Endothelial cell of umbilical vein (primary cell): ENCODE results near the gene MAGI1. TPM values are rescaled to one million over a fixed set of nuclear protein-coding genes. Genes with fewer than 3 reads are reported as not detected.

Source experiments
- BruUV-seq: library from RNA; stranded (reverse); fragments of 400-500 nt; replicated peaks from 2 replicates; lab custom pipeline; 2021; lab: Mats Ljungman, UMichigan
- CTCF ChIA-PET: fragments of 300-600, 350-600 bp; sonication (Branson Sonifier 250); formaldehyde crosslinking; loops from one replicate; lab custom pipeline; 2021; ENCODE audit warnings: antibody characterized with exemption, inconsistent platforms; lab: Charles Lee
- POLR2A ChIA-PET: fragments of 300-600, 350-600 bp; sonication (Branson Sonifier 250); formaldehyde crosslinking; loops from one replicate; lab custom pipeline; 2021; ENCODE audit warnings: antibody characterized with exemption, inconsistent platforms; lab: Charles Lee
- DNase-seq: peaks from one replicate; pipeline ENCODE4 v3.0.0-alpha.2; 2011; ENCODE audit warnings: low read depth, low spot score
- FAIRE-seq: peaks from 2 replicates; lab custom pipeline; 2011; peaks lifted over from hg19 to GRCh38; lab: Jason Lieb, UNC
- H2AFZ ChIP-seq: 2 replicates; pipeline ENCODE4 v1.6.0; 2012; ENCODE audit warnings: low read depth, low read length, control low read depth, inconsistent platforms
- H3K27ac ChIP-seq: 2 replicates; pipeline ENCODE4 v1.5.1; 2011; ENCODE audit warnings: low read depth, mild to moderate bottlenecking, control low read depth, low read length, moderate library complexity; ENCODE audit not compliant: insufficient read depth
- H3K27me3 ChIP-seq, 2 experiments: 2 replicates each; pipeline versions ENCODE4 v1.6.0 to v1.6.1; 2011; ENCODE audit warnings: low read length in 2 of 2, mixed read lengths in 1 of 2; ENCODE audit not compliant: control insufficient read depth in 2 of 2, insufficient read depth in 2 of 2
- H3K36me3 ChIP-seq, 2 experiments: 2 replicates in 1 of 2; 3 replicates in 1 of 2; pipeline ENCODE4 v1.5.1; 2011; ENCODE audit warnings: low read length in 2 of 2, mild to moderate bottlenecking in 1 of 2, moderate library complexity in 1 of 2; ENCODE audit not compliant: control insufficient read depth in 2 of 2, insufficient read depth in 2 of 2; ENCODE audit errors: extremely low read depth in 1 of 2
- H3K4me1 ChIP-seq: 3 replicates; pipeline ENCODE4 v1.5.1; 2011; ENCODE audit warnings: mild to moderate bottlenecking, low read length; ENCODE audit not compliant: control insufficient read depth, insufficient read depth; ENCODE audit errors: extremely low read depth
- H3K4me2 ChIP-seq: 2 replicates; pipeline ENCODE4 v1.6.1; 2011; ENCODE audit warnings: low read length, control low read depth, mixed read lengths; ENCODE audit not compliant: insufficient read depth
- H3K4me3 ChIP-seq, 3 experiments: fragments of 200-600 bp in 1 of 3; sonication (generic), shearing (Covaris generic) in 1 of 3; replicated peaks in 1 of 3; 2 replicates each; pipeline ENCODE4 v1.5.1; 2011 to 2016; ENCODE audit warnings: control low read depth in 3 of 3, low read length in 3 of 3, mild to moderate bottlenecking in 2 of 3, inconsistent platforms in 1 of 3, low read depth in 1 of 3, moderate library complexity in 1 of 3; ENCODE audit not compliant: insufficient read depth in 1 of 3
- H3K79me2 ChIP-seq: 2 replicates; pipeline ENCODE4 v1.6.0; 2012; ENCODE audit warnings: low read length, inconsistent platforms; ENCODE audit not compliant: control insufficient read depth, insufficient read depth
- H3K9ac ChIP-seq: replicated peaks from 2 replicates; pipeline ENCODE3; 2011; ENCODE audit warnings: low read length, control low read depth; ENCODE audit not compliant: insufficient read depth; ENCODE audit errors: extremely low read depth
- H3K9me1 ChIP-seq: replicated peaks from 3 replicates; pipeline ENCODE4 v1.6.0; 2011; ENCODE audit warnings: mild to moderate bottlenecking, low read length; ENCODE audit not compliant: control insufficient read depth, insufficient read depth; ENCODE audit errors: extremely low read depth
- H3K9me3 ChIP-seq: replicated peaks from 2 replicates; pipeline ENCODE4 v1.5.1; 2012; ENCODE audit warnings: low read length, inconsistent platforms; ENCODE audit not compliant: control insufficient read depth, insufficient read depth
- H4K20me1 ChIP-seq: replicated peaks from 2 replicates; pipeline ENCODE3; 2011; ENCODE audit warnings: mild to moderate bottlenecking, low read length; ENCODE audit not compliant: control insufficient read depth, insufficient read depth; ENCODE audit errors: extremely low read depth
- CTCF ChIP-seq, 2 donors: IDR thresholded peaks; 1 replicate in 1 of 2; 2 replicates in 1 of 2; pipeline ENCODE4 v1.5.1; 2011; ENCODE audit warnings: low read length in 2 of 2, mild to moderate bottlenecking in 2 of 2, moderate library complexity in 2 of 2, control low read depth in 1 of 2, inconsistent platforms in 1 of 2, low read depth in 1 of 2; ENCODE audit not compliant: insufficient read depth in 1 of 2; ENCODE audit errors: extremely low read depth in 1 of 2
- EZH2 ChIP-seq: IDR thresholded peaks from 2 replicates; pipeline ENCODE4 v1.6.1; 2012; ENCODE audit warnings: borderline replicate concordance, low read depth, mild to moderate bottlenecking, moderate library complexity, low read length, inconsistent platforms; ENCODE audit not compliant: severe bottlenecking
- FOS ChIP-seq: IDR thresholded peaks from 2 replicates; pipeline ENCODE4 v1.6.1; 2011; ENCODE audit warnings: mild to moderate bottlenecking, low read length, moderate library complexity, borderline replicate concordance; ENCODE audit not compliant: insufficient read depth
- GATA2 ChIP-seq: IDR thresholded peaks from 2 replicates; pipeline ENCODE4 v1.7.0; 2011; ENCODE audit warnings: low read depth, mild to moderate bottlenecking, moderate library complexity, mixed read lengths, low read length; ENCODE audit not compliant: insufficient read length, insufficient read depth
- JUN ChIP-seq: IDR thresholded peaks from 2 replicates; pipeline ENCODE4 v1.6.1; 2011; ENCODE audit warnings: borderline replicate concordance, low read depth; ENCODE audit not compliant: insufficient read length, insufficient read depth
- MAX ChIP-seq: IDR thresholded peaks from 2 replicates; pipeline ENCODE4 v1.6.1; 2011; ENCODE audit not compliant: insufficient read depth, insufficient read length
- MYC ChIP-seq: IDR thresholded peaks from one replicate; pipeline ENCODE4 v1.6.1; 2011; ENCODE audit warnings: mild to moderate bottlenecking, low read depth, low read length
- POLR2A ChIP-seq: IDR thresholded peaks from 2 replicates; pipeline ENCODE4 v1.6.1; 2012; ENCODE audit warnings: low read depth, mild to moderate bottlenecking, control low read depth, low read length
- POLR2AphosphoS5 ChIP-seq: IDR thresholded peaks from 2 replicates; pipeline ENCODE4 v1.6.1; 2012; ENCODE audit warnings: low read depth, mild to moderate bottlenecking, control low read depth, low read length, moderate library complexity; ENCODE audit not compliant: insufficient read depth
- dilution Hi-C: fragments of 300-500 bp; cut with MboI; formaldehyde crosslinking; loops from one replicate; pipeline ENCODE4 v1.15.0; 2019; ENCODE audit warnings: low sequenced_read_pairs; ENCODE audit not compliant: extremely low pct_ligation_motif_present
- intact Hi-C: fragments of 100-400 bp; cut with micrococcal nuclease; formaldehyde crosslinking; loops from one replicate; pipeline ENCODE4 v1.10.0; 2022
- polyA plus RNA-seq, 4 experiments: library from polyadenylated mRNA; depleted of rRNA in 3 of 4; stranded (reverse) in 3 of 4; unstranded in 1 of 4; fragments of >200 nt; gene quantifications; 2 replicates each; pipeline versions ENCODE4 v1.2.1 to v1.2.3, GENCODE V29; 2011 to 2012; ENCODE audit warnings: missing spikeins in 1 of 4
- total RNA-seq: library from RNA; stranded (reverse); gene quantifications from 2 replicates; pipeline ENCODE4 v1.2.3, GENCODE V29; 2021

MAGI1 gene
- total and polyA plus RNA-seq, 2 donors (not counting 3 experiments of a cell fraction or from before 2014, with no cell fraction given): 10.1 to 47.9 TPM

GRCh38 chr3:65778968-65779367 lies 259.8 kb downstream of the MAGI1 start:
- FAIRE-seq (no peak), DNase-seq (no peak)
- H3K36me3 ChIP-seq: no peaks in the 10 kb centered on the region
- H3K9me1 ChIP-seq: no peaks in the 10 kb centered on the region
- H3K79me2 ChIP-seq: no peaks in the 10 kb centered on the region
- no peak overlapping the region for H3K4me2 ChIP-seq
- H3K9ac ChIP-seq: no peak overlapping the region
- H4K20me1 ChIP-seq: no peaks in the 10 kb centered on the region
- BruUV-seq: no TSS peak
- H2AFZ ChIP-seq: no peak overlapping the region
- ChIA-PET POLR2A (no interaction called here), CTCF (no interaction called here)
- no peak overlapping the region for H3K4me3 ChIP-seq
- dilution Hi-C loops: no loop called here
- intact Hi-C loops: no loop called here
- no peaks in the 10 kb centered on the region for H3K27me3 ChIP-seq
- H3K9me3 ChIP-seq: no peaks in the 10 kb centered on the region
- no peaks in the 10 kb centered on the region for H3K4me1 ChIP-seq
- no peak for TF ChIP-seq POLR2AphosphoS5
- TF ChIP-seq POLR2A: no peak
- TF ChIP-seq GATA2: no peak
- no peak for TF ChIP-seq MYC
- TF ChIP-seq FOS: no peak
- no peak for TF ChIP-seq CTCF (IDR thresholded peaks at IDR 0.05; ENCODE audit: extremely low read depth in 1 of 2, insufficient read depth in 1 of 2, low read depth in 1 of 2, low read length in 2 of 2)
- no peak overlapping the region for H3K27ac ChIP-seq

- H3K9me3 ChIP-seq: no peaks in the 10 kb centered on the region
- H3K27ac ChIP-seq: no peak overlapping the region
- BruUV-seq: no TSS peak
- CTCF ChIA-PET: no interaction called here
- no peaks in the 10 kb centered on the region for H3K27me3 ChIP-seq
- H3K4me2 ChIP-seq: no peak overlapping the region
- TF ChIP-seq FOS: no peak
- no peak for TF ChIP-seq CTCF (IDR thresholded peaks at IDR 0.05; ENCODE audit: extremely low read depth in 1 of 2, insufficient read depth in 1 of 2, low read depth in 1 of 2, low read length in 2 of 2)
- no peak for TF ChIP-seq MYC
- TF ChIP-seq GATA2: no peak
- no peak for TF ChIP-seq EZH2
- TF ChIP-seq MAX: no peak
- TF ChIP-seq JUN: no peak
- no peak for TF ChIP-seq POLR2A
- no peak for TF ChIP-seq POLR2AphosphoS5
- H3K9me1 ChIP-seq: no peaks in the 10 kb centered on the region
- DNase-seq: no peak
- no peak overlapping the region for H2AFZ ChIP-seq
- no peak for FAIRE-seq
- no peaks in the 10 kb centered on the region for H4K20me1 ChIP-seq
- dilution Hi-C loops: no loop called here
- POLR2A ChIA-PET: no interaction called here
- H3K79me2 ChIP-seq: no peaks in the 10 kb centered on the region
- no peaks in the 10 kb centered on the region for H3K36me3 ChIP-seq
- no peak overlapping the region for H3K9ac ChIP-seq
- H3K4me3 ChIP-seq: no peak overlapping the region
- intact Hi-C loops: no loop called here
- H3K4me1 ChIP-seq: no peaks in the 10 kb centered on the region
Measured at GRCh38 chr3:65777050-65777449, 261.7 kb downstream of the MAGI1 start.
